ENCODE data around the gene NGFR.

Gene NGFR

GRCh38 chr17:49494986-49495841, at the start of gene NGFR:
NGFR (plus strand) TSS chr17:49495293; CDS start chr17:49495418, 125 bp downstream.
- peak; percentile 78 for DNase-seq

GRCh38 chr17:49445591-49445990, 49.5 kb upstream of the NGFR start:
- no peak for DNase-seq

GRCh38 chr17:49447628-49448302, 47.3 kb upstream of the NGFR start:
- no peak for DNase-seq

GRCh38 chr17:49450181-49450580, 44.9 kb upstream of the NGFR start:
- no peak for DNase-seq

- no peak for DNase-seq
Observed at GRCh38 chr17:49450735-49451134, 44.4 kb upstream of the NGFR start.

GRCh38 chr17:49452201-49452600, 42.9 kb upstream of the NGFR start:
- no peak for DNase-seq

- no peak for DNase-seq
Observed at GRCh38 chr17:49452661-49453060, 42.4 kb upstream of the NGFR start.

- DNase-seq: no peak
Observed at GRCh38 chr17:49454050-49454449, 41.0 kb upstream of the NGFR start.

- DNase-seq: no peak
Observed at GRCh38 chr17:49455272-49455861, 39.7 kb upstream of the NGFR start.

- no peak for DNase-seq
Observed at GRCh38 chr17:49456183-49456965, 38.7 kb upstream of the NGFR start.

GRCh38 chr17:49457564-49458535, 37.2 kb upstream of the NGFR start:
- no peak for DNase-seq

- no peak for DNase-seq
Observed at GRCh38 chr17:49459401-49459984, 35.6 kb upstream of the NGFR start.

- DNase-seq: no peak
Observed at GRCh38 chr17:49460401-49460800, 34.7 kb upstream of the NGFR start.

GRCh38 chr17:49461580-49461979, 33.5 kb upstream of the NGFR start:
- no peak for DNase-seq

- DNase-seq: no peak
Observed at GRCh38 chr17:49464049-49464448, 31.0 kb upstream of the NGFR start.

GRCh38 chr17:49465331-49465903, 29.7 kb upstream of the NGFR start:
- DNase-seq: no peak

GRCh38 chr17:49466436-49466835, 28.7 kb upstream of the NGFR start:
- DNase-seq: no peak

GRCh38 chr17:49467175-49467574, 27.9 kb upstream of the NGFR start:
- DNase-seq: no peak

- no peak for DNase-seq
Observed at GRCh38 chr17:49468811-49469385, 26.2 kb upstream of the NGFR start.
